HUES64 (cell line): ENCODE results near the gene JAK3.
"Not testable (repeated sequence)": the region's sequence is repeated elsewhere in the genome, so short reads cannot be mapped to it uniquely, and the experiment has no call there.

Source experiments
- H3K27ac ChIP-seq: 2 replicates; pipeline ENCODE4 v1.7.0; 2013; ENCODE audit warnings: low read depth, low read length, inconsistent platforms
- H3K27me3 ChIP-seq: 2 replicates; pipeline ENCODE4 v1.6.1; 2013; ENCODE audit warnings: mild to moderate bottlenecking, low read length; ENCODE audit not compliant: insufficient read depth
- H3K36me3 ChIP-seq: 2 replicates; pipeline ENCODE4 v1.6.1; 2013; ENCODE audit warnings: mild to moderate bottlenecking, low read length; ENCODE audit not compliant: insufficient read depth
- H3K4me1 ChIP-seq: 2 replicates; pipeline ENCODE4 v1.6.1; 2013; ENCODE audit warnings: mild to moderate bottlenecking, low read length, moderate library complexity; ENCODE audit not compliant: insufficient read depth
- H3K4me3 ChIP-seq: 2 replicates; pipeline ENCODE4 v1.5.1; 2013; ENCODE audit warnings: mild to moderate bottlenecking, low read length, moderate library complexity
- H3K9ac ChIP-seq: 2 replicates; pipeline ENCODE4 v1.6.1; 2013; ENCODE audit warnings: mild to moderate bottlenecking, low read depth, low read length
- H3K9me3 ChIP-seq: 2 replicates; pipeline ENCODE4 v1.6.1; 2013; ENCODE audit warnings: low read depth, low read length; ENCODE audit not compliant: insufficient read depth
- WGBS: fragments of 150-250, 120-280 bp; methylation state at CpG from one replicate; pipeline ENCODE4 v1.1.7; 2013; ENCODE audit warnings: missing lambda C conversion rate; 5-methylcytosine and 5-hydroxymethylcytosine counted together

JAK3 gene

GRCh38 chr19:17812099-17812498 is 35.7 kb downstream of the JAK3 start:
- Histone ChIP-seq H3K4me3 (no peak overlapping the region), H3K27me3 (no peaks in the 10 kb centered on the region), H3K9me3 (no peaks in the 10 kb centered on the region), H3K36me3 (no peaks in the 10 kb centered on the region), H3K4me1 (no peaks in the 10 kb centered on the region), H3K27ac (no peak overlapping the region), H3K9ac (no peak overlapping the region)
- WGBS = 85% methylated on average over 4 of the region's 5 CpGs

GRCh38 chr19:17811681-17812080 is 36.1 kb downstream of the JAK3 start:
- Histone ChIP-seq H3K27ac (no peak overlapping the region), H3K9ac (no peak overlapping the region), H3K4me1 (no peaks in the 10 kb centered on the region), H3K27me3 (no peaks in the 10 kb centered on the region), H3K36me3 (no peaks in the 10 kb centered on the region), H3K9me3 (no peaks in the 10 kb centered on the region), H3K4me3 (no peak overlapping the region)
- WGBS = 89% methylated on average over 20 of the region's 20 CpGs

- WGBS = 92% methylated on average over 2 of the region's 2 CpGs
- Histone ChIP-seq H3K9ac (no peak overlapping the region), H3K4me3 (no peak overlapping the region), H3K4me1 (no peaks in the 10 kb centered on the region), H3K9me3 (no peaks in the 10 kb centered on the region), H3K36me3 (no peaks in the 10 kb centered on the region), H3K27ac (no peak overlapping the region), H3K27me3 (no peaks in the 10 kb centered on the region)
These were observed 36.7 kb downstream of the JAK3 start for GRCh38 chr19:17811103-17811502.

- H3K9ac ChIP-seq = no peak overlapping the region
- no peaks in the 10 kb centered on the region for H3K9me3 ChIP-seq
- no peaks in the 10 kb centered on the region for H3K36me3 ChIP-seq
- H3K27me3 ChIP-seq = no peaks in the 10 kb centered on the region
- H3K4me1 ChIP-seq = no peaks in the 10 kb centered on the region
- WGBS = 92% methylated on average over 38 of the region's 38 CpGs
- H3K4me3 ChIP-seq = no peak overlapping the region
- H3K27ac ChIP-seq = no peak overlapping the region
These were observed 40.0 kb downstream of the JAK3 start for GRCh38 chr19:17807731-17808316.

GRCh38 chr19:17806945-17807344 is 40.8 kb downstream of the JAK3 start:
- WGBS = 92% methylated on average over 3 of the region's 3 CpGs
- H3K9me3 ChIP-seq = no peaks in the 10 kb centered on the region
- H3K36me3 ChIP-seq = no peaks in the 10 kb centered on the region
- no peak overlapping the region for H3K4me3 ChIP-seq
- H3K9ac ChIP-seq = no peak overlapping the region
- H3K27me3 ChIP-seq = no peaks in the 10 kb centered on the region
- H3K4me1 ChIP-seq = no peaks in the 10 kb centered on the region
- no peak overlapping the region for H3K27ac ChIP-seq

GRCh38 chr19:17805427-17805826 is 42.4 kb downstream of the JAK3 start:
- 92% methylated on average over 4 of the region's 4 CpGs for WGBS
- Histone ChIP-seq H3K9me3 (no peaks in the 10 kb centered on the region), H3K9ac (no peak overlapping the region), H3K4me1 (no peaks in the 10 kb centered on the region), H3K27me3 (no peaks in the 10 kb centered on the region), H3K36me3 (no peaks in the 10 kb centered on the region), H3K27ac (no peak overlapping the region), H3K4me3 (no peak overlapping the region)

GRCh38 chr19:17803264-17803896 is 44.4 kb downstream of the JAK3 start:
- H3K27me3 ChIP-seq = no peaks in the 10 kb centered on the region
- H3K36me3 ChIP-seq = no peaks in the 10 kb centered on the region
- 85% methylated on average over 14 of the region's 14 CpGs for WGBS
- H3K4me1 ChIP-seq = no peaks in the 10 kb centered on the region
- no peak overlapping the region for H3K27ac ChIP-seq
- H3K9ac ChIP-seq = no peak overlapping the region
- no peaks in the 10 kb centered on the region for H3K9me3 ChIP-seq
- H3K4me3 ChIP-seq = no peak overlapping the region

- Histone ChIP-seq H3K27ac (no peak overlapping the region), H3K36me3 (no peaks in the 10 kb centered on the region), H3K27me3 (no peaks in the 10 kb centered on the region), H3K9ac (no peak overlapping the region), H3K9me3 (no peaks in the 10 kb centered on the region), H3K4me1 (no peaks in the 10 kb centered on the region), H3K4me3 (no peak overlapping the region)
- 86% methylated on average over 12 of the region's 12 CpGs for WGBS
These were observed 45.5 kb downstream of the JAK3 start for GRCh38 chr19:17802137-17802858.

GRCh38 chr19:17798599-17798998 is 49.2 kb downstream of the JAK3 start:
- not testable (repeated sequence) for H3K27ac ChIP-seq, H3K4me1 ChIP-seq, H3K9me3 ChIP-seq, H3K9ac ChIP-seq, H3K4me3 ChIP-seq, H3K36me3 ChIP-seq
- WGBS = 94% methylated on average over 3 of the region's 3 CpGs
- peaks cover 23% of the 10 kb centered on the region for H3K27me3 ChIP-seq

GRCh38 chr19:17797424-17798201 is 50.2 kb downstream of the JAK3 start:
- Histone ChIP-seq H3K27ac (no peak overlapping the region), H3K36me3 (no peaks in the 10 kb centered on the region), H3K4me3 (no peak overlapping the region), H3K9ac (no peak overlapping the region), H3K9me3 (no peaks in the 10 kb centered on the region), H3K27me3 (peaks cover 23% of the 10 kb centered on the region), H3K4me1 (no peaks in the 10 kb centered on the region)
- WGBS = 79% methylated on average over 10 of the region's 11 CpGs

- WGBS = 81% methylated on average over 1 of the region's 1 CpG
- Histone ChIP-seq H3K27me3 (peaks cover 23% of the 10 kb centered on the region), H3K4me3 (no peak overlapping the region), H3K9me3 (no peaks in the 10 kb centered on the region), H3K36me3 (no peaks in the 10 kb centered on the region), H3K4me1 (no peaks in the 10 kb centered on the region), H3K27ac (no peak overlapping the region), H3K9ac (no peak overlapping the region)
These were observed 50.9 kb downstream of the JAK3 start for GRCh38 chr19:17796838-17797423.
